Fibroblast of lung (primary cell): ENCODE measurements around the gene TWF2. TPM values are rescaled to one million over a fixed set of nuclear protein-coding genes. Genes with fewer than 3 reads are reported as not detected.

Experiments used
- DNase-seq, 2 donors: peaks; one replicate each; pipeline versions ENCODE4 v3.0.0 to v3.0.0-alpha.2; 2010; ENCODE audit warnings: low read depth in 2 of 2
- H2AFZ ChIP-seq: 2 replicates; pipeline ENCODE4 v1.5.1; 2012; ENCODE audit warnings: low read length, control low read depth, inconsistent platforms
- H3K27ac ChIP-seq: 2 replicates; pipeline ENCODE4 v1.5.1; 2011; ENCODE audit warnings: low read length, control low read depth; ENCODE audit not compliant: insufficient read depth
- H3K27me3 ChIP-seq: 2 replicates; pipeline ENCODE4 v1.5.1; 2011; ENCODE audit warnings: mild to moderate bottlenecking, low read length; ENCODE audit not compliant: control insufficient read depth, insufficient read depth
- H3K36me3 ChIP-seq: 2 replicates; pipeline ENCODE4 v1.5.1; 2011; ENCODE audit warnings: low read length; ENCODE audit not compliant: control insufficient read depth, insufficient read depth
- H3K4me1 ChIP-seq: 2 replicates; pipeline ENCODE4 v1.5.1; 2011; ENCODE audit warnings: low read length; ENCODE audit not compliant: control insufficient read depth, insufficient read depth; ENCODE audit errors: extremely low read depth
- H3K4me2 ChIP-seq: 2 replicates; pipeline ENCODE4 v1.5.1; 2011; ENCODE audit warnings: low read length, control low read depth; ENCODE audit not compliant: insufficient read depth; ENCODE audit errors: extremely low read depth
- H3K4me3 ChIP-seq, 4 experiments: fragments of 200-600 bp in 1 of 4; sonication (generic) in 1 of 4; replicated peaks in 1 of 4; 2 replicates each; pipeline ENCODE4 v1.5.1; 2011 to 2016; ENCODE audit warnings: low read length in 4 of 4, low read depth in 3 of 4, mild to moderate bottlenecking in 3 of 4, control low read depth in 2 of 4, inconsistent platforms in 1 of 4, mixed read lengths in 1 of 4; ENCODE audit not compliant: insufficient read depth in 1 of 4; ENCODE audit errors: control extremely low read depth in 1 of 4
- H3K79me2 ChIP-seq: 2 replicates; pipeline ENCODE4 v1.5.1; 2012; ENCODE audit warnings: mild to moderate bottlenecking, low read length, inconsistent platforms; ENCODE audit not compliant: control insufficient read depth, insufficient read depth
- H3K9ac ChIP-seq: 2 replicates; pipeline ENCODE4 v1.5.1; 2011; ENCODE audit warnings: mild to moderate bottlenecking, low read length, control low read depth; ENCODE audit not compliant: insufficient read depth
- H3K9me3 ChIP-seq: 2 replicates; pipeline ENCODE4 v1.5.1; 2012; ENCODE audit warnings: low read depth, low read length; ENCODE audit not compliant: control insufficient read depth, insufficient read depth
- H4K20me1 ChIP-seq: 2 replicates; pipeline ENCODE4 v1.5.1; 2011; ENCODE audit warnings: low read length; ENCODE audit not compliant: control insufficient read depth, insufficient read depth; ENCODE audit errors: extremely low read depth
- EZH2 ChIP-seq: IDR thresholded peaks from 2 replicates; pipeline ENCODE4 v1.5.1; 2012; ENCODE audit warnings: low read length, control low read depth, mild to moderate bottlenecking; ENCODE audit errors: missing control alignments
- polyA plus RNA-seq, 2 donors: library from polyadenylated mRNA; depleted of rRNA in 1 of 2; stranded (reverse) in 1 of 2; unstranded in 1 of 2; fragments of >200 nt; gene quantifications; 2 replicates each; pipeline ENCODE4 v1.2.1, GENCODE V29; 2011 to 2012; ENCODE audit warnings: missing spikeins in 1 of 2
- total RNA-seq: library from RNA; depleted of rRNA; stranded (reverse); fragments of >200 nt; gene quantifications from 2 replicates; pipeline ENCODE4 v1.2.1, GENCODE V29; 2014
- TF ChIP-seq, protein P1 (sequence below), 2 donors: IDR thresholded peaks in 1 of 2; conservative IDR thresholded peaks in 1 of 2; 1 replicate in 1 of 2; 2 replicates in 1 of 2; pipeline ENCODE4 v1.5.1; 2011 to 2012; ENCODE audit warnings: low read length in 2 of 2, control low read depth in 1 of 2, inconsistent platforms in 1 of 2, low read depth in 1 of 2, mild to moderate bottlenecking in 1 of 2

The TWF2 gene
- total and polyA plus RNA-seq, 2 donors (not counting 1 experiment from before 2014, with no cell fraction given): 67.2 to 69.9 TPM

DNA sequence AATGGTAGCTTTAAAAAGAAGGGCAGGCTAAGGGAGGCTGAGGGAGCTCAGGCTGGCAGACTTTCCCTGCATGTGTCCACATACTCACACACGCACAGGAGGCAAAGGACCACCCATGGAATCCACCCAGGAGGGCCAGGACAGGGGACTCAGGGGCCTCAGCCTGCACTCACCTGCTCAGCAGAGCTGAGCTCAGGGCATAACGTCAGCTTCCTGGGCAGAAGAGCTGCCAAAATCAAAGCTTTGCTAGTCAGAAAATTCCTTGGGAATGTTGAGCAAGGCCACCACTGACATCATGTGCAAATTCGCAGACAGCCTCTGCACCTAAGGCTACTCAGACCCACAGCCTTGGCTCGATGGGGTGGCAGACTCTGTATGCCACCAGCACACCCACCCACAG lies 57.4 kb downstream of the TWF2 start:
- H3K4me2 ChIP-seq: no peak overlapping the region
- no peak overlapping the region for H3K27ac ChIP-seq
- peaks cover 2% of the 10 kb centered on the region for H3K4me1 ChIP-seq
- H3K36me3 ChIP-seq: no peaks in the 10 kb centered on the region
- no peaks in the 10 kb centered on the region for H3K79me2 ChIP-seq
- no peak overlapping the region for H3K4me3 ChIP-seq
- H3K9me3 ChIP-seq: no peaks in the 10 kb centered on the region
- DNase-seq: peak; percentile 45 to 69
- no peaks in the 10 kb centered on the region for H3K27me3 ChIP-seq
- no peaks in the 10 kb centered on the region for H4K20me1 ChIP-seq
- no peak overlapping the region for H2AFZ ChIP-seq
- H3K9ac ChIP-seq: no peak overlapping the region
- TF ChIP-seq, protein P1, sequence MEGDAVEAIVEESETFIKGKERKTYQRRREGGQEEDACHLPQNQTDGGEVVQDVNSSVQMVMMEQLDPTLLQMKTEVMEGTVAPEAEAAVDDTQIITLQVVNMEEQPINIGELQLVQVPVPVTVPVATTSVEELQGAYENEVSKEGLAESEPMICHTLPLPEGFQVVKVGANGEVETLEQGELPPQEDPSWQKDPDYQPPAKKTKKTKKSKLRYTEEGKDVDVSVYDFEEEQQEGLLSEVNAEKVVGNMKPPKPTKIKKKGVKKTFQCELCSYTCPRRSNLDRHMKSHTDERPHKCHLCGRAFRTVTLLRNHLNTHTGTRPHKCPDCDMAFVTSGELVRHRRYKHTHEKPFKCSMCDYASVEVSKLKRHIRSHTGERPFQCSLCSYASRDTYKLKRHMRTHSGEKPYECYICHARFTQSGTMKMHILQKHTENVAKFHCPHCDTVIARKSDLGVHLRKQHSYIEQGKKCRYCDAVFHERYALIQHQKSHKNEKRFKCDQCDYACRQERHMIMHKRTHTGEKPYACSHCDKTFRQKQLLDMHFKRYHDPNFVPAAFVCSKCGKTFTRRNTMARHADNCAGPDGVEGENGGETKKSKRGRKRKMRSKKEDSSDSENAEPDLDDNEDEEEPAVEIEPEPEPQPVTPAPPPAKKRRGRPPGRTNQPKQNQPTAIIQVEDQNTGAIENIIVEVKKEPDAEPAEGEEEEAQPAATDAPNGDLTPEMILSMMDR (conservative IDR thresholded peaks at IDR 0.05 in 1 of 2, IDR thresholded peaks at IDR 0.05 in 1 of 2; ENCODE audit: low read depth in 1 of 2, low read length in 2 of 2): no peak
- no peak for TF ChIP-seq EZH2

Other genes starting within 250 kb of the TWF2 start
- 1,076 and 1,351 TPM in 2 replicates for gene RPL29, start 243.3 kb downstream of the TWF2 start, total RNA-seq
- 1,512 and 1,580 TPM in 2 replicates for gene RPL29, start 243.3 kb downstream of the TWF2 start, polyA plus RNA-seq
- gene DUSP7, start 182.6 kb downstream of the TWF2 start, total RNA-seq: 5.4 and 5.6 TPM in 2 replicates
- gene DUSP7, start 182.6 kb downstream of the TWF2 start, polyA plus RNA-seq: 23.7 and 26.5 TPM in 2 replicates
- 3.1 and 17.7 TPM in 2 replicates for gene POC1A, start 84.7 kb downstream of the TWF2 start, total RNA-seq
- 3.8 and 13.1 TPM in 2 replicates for gene POC1A, start 84.7 kb downstream of the TWF2 start, polyA plus RNA-seq
- 43.4 and 61.8 TPM in 2 replicates for gene ALAS1, start 41.0 kb downstream of the TWF2 start, total RNA-seq
- 60.9 and 84.4 TPM in 2 replicates for gene ALAS1, start 41.0 kb downstream of the TWF2 start, polyA plus RNA-seq
- gene TLR9, start 13.5 kb downstream of the TWF2 start, total RNA-seq: under 0.01 TPM in 1 of 2 replicates, not detected in the other
- gene TLR9, start 13.5 kb downstream of the TWF2 start, polyA plus RNA-seq: not detected in 2 replicates
- gene PPM1M, start 6.6 kb upstream of the TWF2 start, total RNA-seq: 37.8 and 38.8 TPM in 2 replicates
- 19.7 and 21.2 TPM in 2 replicates for gene PPM1M, start 6.6 kb upstream of the TWF2 start, polyA plus RNA-seq
- 63.9 and 71.2 TPM in 2 replicates for gene WDR82, start 39.5 kb upstream of the TWF2 start, total RNA-seq
- 76.2 and 77.7 TPM in 2 replicates for gene WDR82, start 39.5 kb upstream of the TWF2 start, polyA plus RNA-seq
- gene GLYCTK, start 48.7 kb upstream of the TWF2 start, total RNA-seq: 3.3 and 6.9 TPM in 2 replicates
- 4.5 and 6.5 TPM in 2 replicates for gene GLYCTK, start 48.7 kb upstream of the TWF2 start, polyA plus RNA-seq
- 1.8 and 3.0 TPM in 2 replicates for gene DNAH1, start 77.2 kb upstream of the TWF2 start, total RNA-seq
- 0.72 and 1.9 TPM in 2 replicates for gene DNAH1, start 77.2 kb upstream of the TWF2 start, polyA plus RNA-seq
- 70.7 and 75.5 TPM in 2 replicates for gene BAP1, start 170.8 kb upstream of the TWF2 start, total RNA-seq
- 37.0 and 42.4 TPM in 2 replicates for gene BAP1, start 170.8 kb upstream of the TWF2 start, polyA plus RNA-seq
- 3.1 and 5.0 TPM in 2 replicates for gene PHF7, start 171.5 kb upstream of the TWF2 start, total RNA-seq
- 5.2 and 5.5 TPM in 2 replicates for gene PHF7, start 171.5 kb upstream of the TWF2 start, polyA plus RNA-seq
- under 0.01 and 0.17 TPM in 2 replicates for gene SEMA3G, start 205.9 kb upstream of the TWF2 start, total RNA-seq
- 0.02 TPM in 1 of 2 replicates, not detected in the other for gene SEMA3G, start 205.9 kb upstream of the TWF2 start, polyA plus RNA-seq
- 0.33 and 0.51 TPM in 2 replicates for gene TNNC1, start 214.9 kb upstream of the TWF2 start, total RNA-seq
- 0.69 and 0.89 TPM in 2 replicates for gene TNNC1, start 214.9 kb upstream of the TWF2 start, polyA plus RNA-seq
- 51.4 and 69.9 TPM in 2 replicates for gene NISCH, start 216.4 kb upstream of the TWF2 start, total RNA-seq
- gene NISCH, start 216.4 kb upstream of the TWF2 start, polyA plus RNA-seq: 30.8 and 31.1 TPM in 2 replicates